SHP77 (cell line): Measurements from ENCODE around the gene BMP4.

Experiments
- DNase-seq, 2 experiments: peaks; one replicate each; lab custom pipeline; 2025; lab: John Stamatoyannopoulos, UW

The BMP4 gene

GRCh38 chr14:53964249-53964648, 7.6 kb upstream of the BMP4 start:
- DNase-seq = no peak

DNA sequence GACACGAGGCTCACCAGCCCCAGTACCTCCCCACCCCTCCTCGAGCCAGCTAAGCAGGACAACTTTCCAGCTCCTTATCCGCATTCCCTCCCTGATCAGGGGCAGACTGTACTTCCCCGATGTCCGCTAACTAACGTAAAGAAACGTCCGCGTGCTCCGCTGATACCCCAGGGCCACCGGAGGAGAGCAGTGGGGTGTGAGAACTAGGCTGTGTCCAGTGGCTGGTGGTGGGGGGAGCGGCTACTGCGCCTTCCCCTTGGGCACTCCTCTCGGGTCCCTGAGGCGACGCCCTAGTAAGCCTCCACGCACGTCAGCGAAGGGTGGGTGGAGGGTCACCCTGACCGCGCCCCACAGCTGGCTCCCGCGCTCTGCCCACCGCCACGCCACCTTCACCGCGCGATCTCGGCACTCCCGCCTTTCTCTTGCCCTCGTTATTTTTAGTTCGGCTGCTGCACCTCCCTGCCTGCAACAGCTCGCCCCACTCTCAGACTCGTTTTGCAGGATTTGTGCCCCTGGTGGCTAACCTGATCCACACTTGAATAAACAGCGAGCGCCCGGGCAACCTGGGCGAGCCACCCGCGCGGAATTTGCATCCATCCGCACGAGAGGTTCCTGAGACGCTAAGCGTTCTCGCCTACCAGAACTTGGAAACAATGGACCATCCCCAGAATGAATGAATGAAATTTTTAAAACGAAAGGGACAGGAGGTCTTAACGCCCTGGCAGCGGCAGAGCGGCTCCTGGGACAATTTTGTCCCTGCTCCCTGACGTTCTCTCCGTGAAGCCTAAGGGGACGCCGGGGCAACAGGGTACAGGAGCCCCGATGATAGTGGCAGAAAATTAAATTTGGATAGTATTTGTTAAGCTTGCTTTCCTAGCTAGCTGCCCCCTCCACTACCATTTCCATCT, 6.9 kb upstream of the BMP4 start:
- no peak for DNase-seq

DNA sequence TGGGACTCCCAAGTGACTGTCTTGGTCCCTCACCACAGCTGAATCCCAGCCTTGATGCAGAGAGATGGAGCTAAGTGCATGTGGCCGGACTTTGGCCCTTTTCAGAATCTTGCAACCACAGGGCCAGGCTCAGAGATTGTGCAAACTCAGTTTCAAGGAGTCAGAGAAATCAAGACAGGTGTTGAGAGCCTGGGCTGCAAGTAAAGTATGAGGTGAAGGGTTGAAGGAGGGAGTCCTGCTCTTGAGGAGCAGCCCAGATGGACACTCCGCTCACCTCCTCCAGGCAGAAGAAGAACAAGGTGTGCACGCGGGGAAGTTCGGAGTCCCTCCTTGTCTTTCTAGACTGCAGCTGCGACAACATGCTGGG, 6.3 kb upstream of the BMP4 start:
- no peak for DNase-seq

DNA sequence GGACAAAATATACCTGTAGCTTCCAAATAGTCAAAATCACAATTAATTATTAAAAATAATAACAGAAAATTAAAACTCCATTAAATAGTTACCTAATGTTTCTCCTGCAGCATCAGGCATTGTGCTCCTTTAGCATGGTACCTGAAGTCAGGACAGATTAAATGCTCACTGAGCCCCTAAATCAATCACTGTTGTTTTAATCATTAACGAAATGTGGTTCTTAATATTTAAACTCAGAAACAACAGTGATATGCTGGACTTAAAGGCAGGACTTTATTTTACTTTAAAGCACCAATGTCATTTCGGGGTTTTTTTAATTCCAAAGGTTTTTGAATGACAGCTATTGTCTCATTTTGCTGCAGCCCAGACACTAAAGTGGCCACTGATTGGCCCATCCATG, 2.0 kb upstream of the BMP4 start:
- DNase-seq = no peak

- no peak for DNase-seq
Observed at GRCh38 chr14:53957739-53958138, 1.1 kb upstream of the BMP4 start.

GRCh38 chr14:53955671-53956426, 776 bp downstream of the BMP4 start:
- DNase-seq = no peak

DNA sequence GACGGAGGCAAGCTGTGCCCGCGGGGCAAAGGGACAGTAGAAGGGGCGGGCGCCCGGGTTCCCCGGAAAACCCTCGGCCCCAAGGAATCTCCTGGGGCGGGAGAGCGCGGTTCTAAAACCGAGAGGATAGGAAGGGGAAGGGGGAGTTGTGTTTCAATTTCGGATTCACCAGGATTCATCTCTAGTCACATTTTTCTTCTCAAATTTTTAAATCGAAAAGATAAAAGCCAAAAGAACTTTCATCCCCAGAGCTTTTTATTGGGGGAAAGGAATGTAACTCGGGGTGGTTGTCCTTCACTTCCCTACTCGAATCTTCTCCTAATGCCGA, 1.4 kb downstream of the BMP4 start:
- no peak for DNase-seq

GRCh38 chr14:53954551-53955228, 1.9 kb downstream of the BMP4 start:
- no peak for DNase-seq

DNA sequence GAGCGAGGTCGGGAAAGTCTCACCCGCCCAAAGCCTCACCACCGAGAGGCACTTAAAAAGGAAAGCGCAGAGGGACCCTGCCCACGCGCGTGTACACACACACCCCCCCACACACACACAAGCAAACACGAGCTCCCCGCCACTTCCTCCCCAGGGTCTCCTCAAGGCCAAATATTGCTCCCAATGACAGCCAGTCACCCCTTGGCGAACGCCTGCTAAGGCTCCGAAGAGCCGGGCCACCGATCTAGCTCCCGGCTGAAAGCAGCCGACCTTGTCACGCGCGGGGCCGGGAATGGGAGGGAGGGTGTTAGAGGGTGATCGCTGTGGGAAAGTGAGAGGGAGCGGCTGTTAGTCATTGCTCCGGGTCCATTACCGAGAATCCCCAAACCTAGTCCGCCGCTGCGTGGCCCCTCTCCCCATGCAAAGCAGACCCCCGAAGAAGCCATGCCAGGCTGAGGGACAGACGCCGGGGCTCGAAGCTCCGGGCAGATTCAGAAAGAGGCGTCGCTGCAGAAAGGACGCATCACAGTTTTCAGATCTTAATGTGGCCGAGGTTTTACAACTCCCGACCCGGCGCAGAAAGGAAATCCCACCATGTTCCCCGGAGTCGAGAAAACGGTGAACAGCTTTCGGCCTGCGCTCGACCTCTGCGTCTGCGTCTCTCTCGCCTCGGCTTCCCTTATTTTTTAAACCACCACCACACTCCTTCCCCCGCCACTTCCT, 2.6 kb downstream of the BMP4 start:
- DNase-seq = no peak

GRCh38 chr14:53953002-53953827, 3.4 kb downstream of the BMP4 start:
- no peak for DNase-seq

DNA sequence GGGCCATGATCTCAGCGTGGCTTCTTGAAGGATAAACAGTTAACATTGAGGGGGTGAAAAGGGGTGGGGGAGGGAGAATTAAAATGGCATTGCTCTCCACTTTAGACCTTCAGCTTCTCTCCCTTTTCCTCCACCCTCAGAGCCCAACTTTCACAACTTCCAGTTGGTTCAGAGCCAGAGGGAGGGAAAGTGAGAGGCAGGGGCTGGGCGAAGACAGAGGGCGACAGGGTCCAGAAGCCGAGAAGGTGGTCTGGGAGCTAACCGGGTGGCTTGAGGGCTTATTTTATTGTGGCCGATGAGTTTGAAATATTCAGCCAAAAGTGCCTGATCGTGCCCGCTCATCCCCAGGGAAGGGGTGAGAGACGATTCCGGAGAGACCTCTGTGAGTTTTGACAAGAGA, 4.1 kb downstream of the BMP4 start:
- DNase-seq = no peak

DNA sequence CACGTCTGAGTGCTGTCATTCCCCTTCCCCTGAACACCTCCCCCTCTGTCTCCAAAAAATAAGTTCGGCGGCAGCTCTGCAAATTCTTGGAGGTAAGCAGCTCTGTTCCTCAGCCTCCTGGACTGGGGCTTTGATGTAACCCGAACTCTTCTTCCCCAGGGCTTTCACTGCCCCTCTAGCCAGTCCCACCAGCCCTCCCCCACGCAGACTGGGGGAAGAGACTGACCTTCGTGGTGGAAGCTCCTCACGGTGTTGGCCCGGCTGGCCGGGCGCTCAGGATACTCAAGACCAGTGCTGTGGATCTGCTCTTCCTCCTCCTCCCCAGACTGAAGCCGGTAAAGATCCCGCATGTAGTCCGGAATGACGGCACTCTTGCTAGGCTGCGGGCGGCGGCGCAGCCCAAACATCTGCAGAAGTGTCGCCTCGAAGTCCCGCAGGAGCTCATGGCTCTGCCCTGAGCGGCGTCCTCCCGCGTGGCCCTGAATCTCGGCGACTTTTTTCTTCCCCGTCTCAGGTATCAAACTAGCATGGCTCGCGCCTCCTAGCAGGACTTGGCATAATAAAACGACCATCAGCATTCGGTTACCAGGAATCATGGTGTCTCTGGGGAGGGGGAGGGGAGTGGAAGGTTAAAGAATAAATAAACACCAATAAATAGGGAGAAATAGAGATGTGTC, 4.9 kb downstream of the BMP4 start:
- DNase-seq = no peak

GRCh38 chr14:53951243-53951626, 5.4 kb downstream of the BMP4 start:
- DNase-seq = no peak

- no peak for DNase-seq
Observed at GRCh38 chr14:53950031-53950793, 6.4 kb downstream of the BMP4 start.

GRCh38 chr14:53949201-53949600, 7.4 kb downstream of the BMP4 start:
- no peak for DNase-seq

DNA sequence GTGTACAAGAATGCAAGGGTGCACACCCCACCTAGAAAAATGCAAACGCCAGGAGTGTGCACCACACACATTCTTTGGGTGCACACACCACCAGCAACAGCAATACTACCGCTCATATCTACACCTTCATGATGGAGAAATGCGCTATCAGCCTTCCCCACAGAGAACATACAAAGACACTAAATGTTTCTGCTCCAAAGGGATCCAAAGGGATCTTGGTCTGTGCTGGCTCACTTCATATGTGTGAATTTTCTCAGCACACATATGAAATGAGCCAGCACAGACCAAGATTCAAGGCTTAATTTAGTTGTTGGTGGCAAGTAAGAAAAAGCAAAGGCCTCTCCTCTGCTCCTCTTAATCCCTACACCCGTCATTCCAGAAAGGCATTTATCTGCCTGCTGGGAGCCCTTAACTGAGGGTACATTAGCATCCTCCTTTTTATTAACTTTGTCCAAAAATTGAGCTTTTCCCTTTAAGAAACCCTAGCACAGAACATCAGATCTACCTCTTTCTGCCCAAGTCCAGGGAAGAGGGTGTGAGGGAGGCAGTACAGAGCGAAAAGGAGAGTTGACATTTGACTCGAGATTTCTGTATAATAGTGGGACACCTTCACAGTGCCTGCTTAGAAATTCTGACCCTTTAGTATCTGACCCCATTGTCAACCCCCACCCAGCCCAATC, 8.3 kb downstream of the BMP4 start:
- no peak for DNase-seq

DNA sequence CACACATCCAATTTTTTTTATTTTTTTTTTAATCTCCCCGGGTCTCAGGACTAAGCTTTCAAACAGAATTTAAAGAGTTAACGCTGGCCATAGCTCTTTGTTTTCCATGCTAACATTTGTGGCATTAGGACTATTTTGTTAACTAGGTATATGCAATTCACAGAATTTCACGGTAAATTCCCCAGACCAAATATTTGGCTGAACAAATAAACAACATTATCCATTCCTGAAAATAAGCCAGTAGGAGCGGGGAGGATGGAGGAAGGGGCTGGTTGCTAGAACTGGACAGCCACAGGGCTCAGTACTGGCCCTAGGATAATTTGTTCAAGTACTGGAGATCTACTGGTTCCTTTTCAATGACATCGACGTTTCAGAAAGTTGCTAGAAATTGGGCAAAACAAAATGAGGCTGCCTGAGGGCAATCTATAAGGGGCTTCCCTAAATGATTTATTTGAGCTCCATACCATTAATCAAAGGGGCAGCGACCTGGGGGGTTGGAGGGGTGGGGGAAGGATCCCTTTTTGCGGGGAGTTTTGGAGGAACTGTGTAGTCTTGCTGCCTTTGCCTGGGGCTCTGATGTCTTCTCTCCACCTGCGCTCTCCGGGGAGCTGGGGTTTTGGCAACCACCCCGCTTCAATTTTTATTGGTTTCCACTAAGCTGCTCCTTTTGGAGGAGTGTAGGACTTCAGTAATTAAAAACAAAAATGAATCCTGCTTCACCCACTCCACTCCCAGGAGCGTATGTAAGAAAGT, 9.0 kb downstream of the BMP4 start:
- no peak for DNase-seq

GRCh38 chr14:53947094-53947445, 9.6 kb downstream of the BMP4 start:
- no peak for DNase-seq
